ENCODE measurements around the gene ATP9B. TPM values are rescaled to one million over a fixed set of nuclear protein-coding genes. Genes with fewer than 3 reads are reported as not detected.
A peak's percentile ranks its signal among the peaks of the same experiment; 100 is the strongest.

The ATP9B gene
- total RNA-seq, 1 experiment from 2014 or later, result 44.4 TPM

DNA sequence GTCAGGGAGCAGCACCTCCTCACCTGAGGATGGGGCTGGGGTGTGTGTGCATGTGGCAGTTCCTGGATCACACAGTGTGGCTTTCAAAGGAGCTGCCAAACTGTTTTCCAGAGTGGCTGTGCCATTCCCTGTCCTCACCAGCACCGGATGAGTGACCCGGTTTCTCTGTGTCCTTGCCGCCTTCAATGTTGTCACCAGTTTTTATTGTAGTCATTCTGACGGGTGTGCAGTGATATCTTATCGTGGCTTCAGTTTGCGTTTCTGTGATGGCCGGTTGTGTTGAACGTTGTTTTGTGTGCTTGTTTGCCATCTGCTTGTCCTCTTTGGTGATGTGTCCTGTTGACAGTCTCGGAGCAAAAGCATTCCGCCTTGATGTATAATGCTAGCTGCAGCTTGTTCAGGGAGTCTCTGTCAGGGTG is 108.9 kb downstream of the ATP9B start:
- Histone ChIP-seq H3K27me3 (ENCODE audit: control insufficient read depth, insufficient read depth, low read length) (no peaks in the 10 kb centered on the region), H3K9me3 (ENCODE audit: control insufficient read depth, insufficient read depth, low read depth, low read length) (no peaks in the 10 kb centered on the region), H3K4me3 (ENCODE audit: low read depth in 2 of 2, low read length in 2 of 2) (no peak overlapping the region), H3K4me1 (ENCODE audit: control insufficient read depth, insufficient read depth, low read length) (no peaks in the 10 kb centered on the region), H3K36me3 (ENCODE audit: control insufficient read depth, insufficient read depth, low read length) (no peaks in the 10 kb centered on the region), H3K27ac (ENCODE audit: low read length) (no peak overlapping the region)
- ChIA-PET CTCF (no interaction called here), POLR2A (no interaction called here)
- ATAC-seq, result peak; percentile 51; the same call in 1 of the 2 replicates
- intact Hi-C loops (cut with micrococcal nuclease; ENCODE audit: unreplicated experiment), result no loop called here
- no peak for DNase-seq (ENCODE audit: low read depth, low spot score)
- BruUV-seq (replicated peaks), result no TSS peak
- in situ Hi-C loops (cut with HindIII; ENCODE audit: low pct_unique_long_range_greater_than_20kb, low sequenced_read_pairs), result no loop called here
- TF ChIP-seq, protein P1, sequence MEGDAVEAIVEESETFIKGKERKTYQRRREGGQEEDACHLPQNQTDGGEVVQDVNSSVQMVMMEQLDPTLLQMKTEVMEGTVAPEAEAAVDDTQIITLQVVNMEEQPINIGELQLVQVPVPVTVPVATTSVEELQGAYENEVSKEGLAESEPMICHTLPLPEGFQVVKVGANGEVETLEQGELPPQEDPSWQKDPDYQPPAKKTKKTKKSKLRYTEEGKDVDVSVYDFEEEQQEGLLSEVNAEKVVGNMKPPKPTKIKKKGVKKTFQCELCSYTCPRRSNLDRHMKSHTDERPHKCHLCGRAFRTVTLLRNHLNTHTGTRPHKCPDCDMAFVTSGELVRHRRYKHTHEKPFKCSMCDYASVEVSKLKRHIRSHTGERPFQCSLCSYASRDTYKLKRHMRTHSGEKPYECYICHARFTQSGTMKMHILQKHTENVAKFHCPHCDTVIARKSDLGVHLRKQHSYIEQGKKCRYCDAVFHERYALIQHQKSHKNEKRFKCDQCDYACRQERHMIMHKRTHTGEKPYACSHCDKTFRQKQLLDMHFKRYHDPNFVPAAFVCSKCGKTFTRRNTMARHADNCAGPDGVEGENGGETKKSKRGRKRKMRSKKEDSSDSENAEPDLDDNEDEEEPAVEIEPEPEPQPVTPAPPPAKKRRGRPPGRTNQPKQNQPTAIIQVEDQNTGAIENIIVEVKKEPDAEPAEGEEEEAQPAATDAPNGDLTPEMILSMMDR (IDR thresholded peaks at IDR 0.05), result no peak
- TF ChIP-seq SIN3A (IDR thresholded peaks at IDR 0.05; ENCODE audit: borderline replicate concordance, insufficient read depth, low read depth, low read length), result no peak
- no peak for TF ChIP-seq TCF7L2 (IDR thresholded peaks at IDR 0.05; ENCODE audit: low read depth, low read length)
- TF ChIP-seq, protein P2, sequence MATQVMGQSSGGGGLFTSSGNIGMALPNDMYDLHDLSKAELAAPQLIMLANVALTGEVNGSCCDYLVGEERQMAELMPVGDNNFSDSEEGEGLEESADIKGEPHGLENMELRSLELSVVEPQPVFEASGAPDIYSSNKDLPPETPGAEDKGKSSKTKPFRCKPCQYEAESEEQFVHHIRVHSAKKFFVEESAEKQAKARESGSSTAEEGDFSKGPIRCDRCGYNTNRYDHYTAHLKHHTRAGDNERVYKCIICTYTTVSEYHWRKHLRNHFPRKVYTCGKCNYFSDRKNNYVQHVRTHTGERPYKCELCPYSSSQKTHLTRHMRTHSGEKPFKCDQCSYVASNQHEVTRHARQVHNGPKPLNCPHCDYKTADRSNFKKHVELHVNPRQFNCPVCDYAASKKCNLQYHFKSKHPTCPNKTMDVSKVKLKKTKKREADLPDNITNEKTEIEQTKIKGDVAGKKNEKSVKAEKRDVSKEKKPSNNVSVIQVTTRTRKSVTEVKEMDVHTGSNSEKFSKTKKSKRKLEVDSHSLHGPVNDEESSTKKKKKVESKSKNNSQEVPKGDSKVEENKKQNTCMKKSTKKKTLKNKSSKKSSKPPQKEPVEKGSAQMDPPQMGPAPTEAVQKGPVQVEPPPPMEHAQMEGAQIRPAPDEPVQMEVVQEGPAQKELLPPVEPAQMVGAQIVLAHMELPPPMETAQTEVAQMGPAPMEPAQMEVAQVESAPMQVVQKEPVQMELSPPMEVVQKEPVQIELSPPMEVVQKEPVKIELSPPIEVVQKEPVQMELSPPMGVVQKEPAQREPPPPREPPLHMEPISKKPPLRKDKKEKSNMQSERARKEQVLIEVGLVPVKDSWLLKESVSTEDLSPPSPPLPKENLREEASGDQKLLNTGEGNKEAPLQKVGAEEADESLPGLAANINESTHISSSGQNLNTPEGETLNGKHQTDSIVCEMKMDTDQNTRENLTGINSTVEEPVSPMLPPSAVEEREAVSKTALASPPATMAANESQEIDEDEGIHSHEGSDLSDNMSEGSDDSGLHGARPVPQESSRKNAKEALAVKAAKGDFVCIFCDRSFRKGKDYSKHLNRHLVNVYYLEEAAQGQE (IDR thresholded peaks at IDR 0.05; ENCODE audit: insufficient read depth in 1 of 2, low read depth in 2 of 2, low read length in 1 of 2), result no peak
- no peak for TF ChIP-seq POLR2AphosphoS5 (IDR thresholded peaks at IDR 0.05; ENCODE audit: low read depth, low read length)

DNA sequence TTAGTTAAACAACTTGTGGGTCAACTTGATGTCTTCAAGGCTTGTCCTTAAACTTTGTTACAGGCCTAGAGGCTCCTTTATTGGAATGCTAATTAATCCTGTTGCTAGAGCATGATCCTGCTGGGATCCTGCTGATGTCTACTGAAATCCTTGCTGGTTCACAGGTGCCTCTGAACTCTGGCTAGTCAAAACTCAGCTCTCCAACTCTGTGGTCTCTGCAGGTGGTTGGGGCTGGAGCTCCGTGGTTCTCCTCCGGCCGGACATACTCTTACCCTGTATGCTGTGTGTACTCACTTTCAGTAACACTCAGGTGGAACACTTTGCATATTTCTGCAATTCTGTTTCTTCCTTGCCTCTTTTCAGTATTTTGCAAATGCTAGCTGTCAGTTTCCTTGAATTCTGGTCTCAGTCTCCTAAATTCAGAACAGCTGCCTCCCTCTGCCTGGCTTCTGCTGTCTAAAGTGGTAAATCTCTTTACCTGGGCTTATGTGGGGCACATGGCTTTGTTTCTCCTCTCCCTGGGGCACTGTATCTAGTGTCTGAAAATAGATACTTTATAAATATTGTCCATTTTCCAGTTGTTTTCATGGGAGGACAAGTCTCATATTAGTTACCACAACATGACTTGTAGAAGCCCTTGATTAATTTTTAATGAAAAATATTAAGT is 113.0 kb downstream of the ATP9B start:
- in situ Hi-C loops (cut with HindIII; ENCODE audit: low pct_unique_long_range_greater_than_20kb, low sequenced_read_pairs), result no loop called here
- H3K9me3 ChIP-seq (ENCODE audit: control insufficient read depth, insufficient read depth, low read depth, low read length), result no peaks in the 10 kb centered on the region
- intact Hi-C loops (cut with micrococcal nuclease; ENCODE audit: unreplicated experiment), result no loop called here
- no peak for ATAC-seq
- POLR2A ChIA-PET, result no interaction called here
- no peaks in the 10 kb centered on the region for H3K27me3 ChIP-seq (ENCODE audit: control insufficient read depth, insufficient read depth, low read length)
- BruUV-seq (replicated peaks), result no TSS peak
- DNase-seq (ENCODE audit: low read depth, low spot score), result no peak
- no peaks in the 10 kb centered on the region for H3K4me1 ChIP-seq (ENCODE audit: control insufficient read depth, insufficient read depth, low read length)
- CTCF ChIA-PET, result no interaction called here
- H3K27ac ChIP-seq (ENCODE audit: low read length), result no peak overlapping the region
- no peak overlapping the region for H3K4me3 ChIP-seq (ENCODE audit: low read depth in 2 of 2, low read length in 2 of 2)
- TF ChIP-seq, protein P1 (IDR thresholded peaks at IDR 0.05), result no peak
- no peak for TF ChIP-seq POLR2AphosphoS5 (IDR thresholded peaks at IDR 0.05; ENCODE audit: low read depth, low read length)
- TF ChIP-seq, protein P2 (IDR thresholded peaks at IDR 0.05; ENCODE audit: insufficient read depth in 1 of 2, low read depth in 2 of 2, low read length in 1 of 2), result no peak
- TF ChIP-seq TCF7L2 (IDR thresholded peaks at IDR 0.05; ENCODE audit: low read depth, low read length), result no peak
- TF ChIP-seq SIN3A (IDR thresholded peaks at IDR 0.05; ENCODE audit: borderline replicate concordance, insufficient read depth, low read depth, low read length), result no peak
- no peaks in the 10 kb centered on the region for H3K36me3 ChIP-seq (ENCODE audit: control insufficient read depth, insufficient read depth, low read length)

Data from Panc1 (cell line).